Measurements from ENCODE around the gene GRIK2. TPM values are rescaled to one million over a fixed set of nuclear protein-coding genes. Genes with fewer than 3 reads are reported as not detected.

GRIK2 gene
- total and polyA plus RNA-seq, 2 donors (not counting 3 experiments of a cell fraction or from before 2014, with no cell fraction given) = not detected

GRCh38 chr6:101422811-101423210 is 29.3 kb downstream of the GRIK2 start:
- intact Hi-C loops (cut with micrococcal nuclease) (no loop called here), dilution Hi-C loops (cut with MboI; ENCODE audit: extremely low pct_ligation_motif_present, low sequenced_read_pairs) (no loop called here)
- Histone ChIP-seq H3K4me3 (replicated peaks in 1 of 3; ENCODE audit: insufficient read depth in 1 of 3, low read depth in 1 of 3, low read length in 3 of 3) (no peak overlapping the region), H3K27ac (ENCODE audit: insufficient read depth, low read depth, low read length) (no peak overlapping the region), H3K4me1 (ENCODE audit: control insufficient read depth, extremely low read depth, insufficient read depth, low read length) (no peaks in the 10 kb centered on the region), H3K36me3 (ENCODE audit: control insufficient read depth in 2 of 2, extremely low read depth in 1 of 2, insufficient read depth in 2 of 2, low read length in 2 of 2) (no peaks in the 10 kb centered on the region), H2AFZ (ENCODE audit: low read depth, low read length) (no peak overlapping the region), H3K4me2 (ENCODE audit: insufficient read depth, low read length) (no peak overlapping the region), H3K9ac (replicated peaks; ENCODE audit: extremely low read depth, insufficient read depth, low read length) (no peak overlapping the region), H4K20me1 (replicated peaks; ENCODE audit: control insufficient read depth, extremely low read depth, insufficient read depth, low read length) (no peaks in the 10 kb centered on the region), H3K27me3 (ENCODE audit: control insufficient read depth in 2 of 2, insufficient read depth in 2 of 2, low read length in 2 of 2) (no peaks in the 10 kb centered on the region), H3K79me2 (ENCODE audit: control insufficient read depth, insufficient read depth, low read length) (no peaks in the 10 kb centered on the region), H3K9me3 (replicated peaks; ENCODE audit: control insufficient read depth, insufficient read depth, low read length) (no peaks in the 10 kb centered on the region), H3K9me1 (replicated peaks; ENCODE audit: control insufficient read depth, extremely low read depth, insufficient read depth, low read length) (no peaks in the 10 kb centered on the region)
- no TSS peak for BruUV-seq (replicated peaks)
- ChIA-PET CTCF (no interaction called here), POLR2A (no interaction called here)
- FAIRE-seq = no peak
- TF ChIP-seq POLR2AphosphoS5 (IDR thresholded peaks at IDR 0.05; ENCODE audit: insufficient read depth, low read depth, low read length) (no peak), EZH2 (IDR thresholded peaks at IDR 0.05; ENCODE audit: borderline replicate concordance, low read depth, low read length, severe bottlenecking) (no peak), CTCF (IDR thresholded peaks at IDR 0.05; ENCODE audit: extremely low read depth in 1 of 2, insufficient read depth in 1 of 2, low read depth in 1 of 2, low read length in 2 of 2) (no peak), MYC (IDR thresholded peaks at IDR 0.05; ENCODE audit: low read depth, low read length) (no peak), POLR2A (IDR thresholded peaks at IDR 0.05; ENCODE audit: low read depth, low read length) (no peak)
- no peak for DNase-seq (ENCODE audit: low read depth, low spot score)

- BruUV-seq (replicated peaks) = no TSS peak
- intact Hi-C loops (cut with micrococcal nuclease) (no loop called here), dilution Hi-C loops (cut with MboI; ENCODE audit: extremely low pct_ligation_motif_present, low sequenced_read_pairs) (no loop called here)
- Histone ChIP-seq H3K36me3 (ENCODE audit: control insufficient read depth in 2 of 2, extremely low read depth in 1 of 2, insufficient read depth in 2 of 2, low read length in 2 of 2) (no peaks in the 10 kb centered on the region), H4K20me1 (replicated peaks; ENCODE audit: control insufficient read depth, extremely low read depth, insufficient read depth, low read length) (no peaks in the 10 kb centered on the region), H3K9me1 (replicated peaks; ENCODE audit: control insufficient read depth, extremely low read depth, insufficient read depth, low read length) (no peaks in the 10 kb centered on the region), H3K27me3 (ENCODE audit: control insufficient read depth in 2 of 2, insufficient read depth in 2 of 2, low read length in 2 of 2) (no peaks in the 10 kb centered on the region), H3K79me2 (ENCODE audit: control insufficient read depth, insufficient read depth, low read length) (no peaks in the 10 kb centered on the region), H3K27ac (ENCODE audit: insufficient read depth, low read depth, low read length) (no peak overlapping the region), H3K4me3 (replicated peaks in 1 of 3; ENCODE audit: insufficient read depth in 1 of 3, low read depth in 1 of 3, low read length in 3 of 3) (no peak overlapping the region), H2AFZ (ENCODE audit: low read depth, low read length) (no peak overlapping the region), H3K4me2 (ENCODE audit: insufficient read depth, low read length) (no peak overlapping the region), H3K4me1 (ENCODE audit: control insufficient read depth, extremely low read depth, insufficient read depth, low read length) (no peaks in the 10 kb centered on the region), H3K9ac (replicated peaks; ENCODE audit: extremely low read depth, insufficient read depth, low read length) (no peak overlapping the region), H3K9me3 (replicated peaks; ENCODE audit: control insufficient read depth, insufficient read depth, low read length) (peaks cover 4% of the 10 kb centered on the region)
- TF ChIP-seq POLR2A (IDR thresholded peaks at IDR 0.05; ENCODE audit: low read depth, low read length) (no peak), CTCF (IDR thresholded peaks at IDR 0.05; ENCODE audit: extremely low read depth in 1 of 2, insufficient read depth in 1 of 2, low read depth in 1 of 2, low read length in 2 of 2) (no peak), EZH2 (IDR thresholded peaks at IDR 0.05; ENCODE audit: borderline replicate concordance, low read depth, low read length, severe bottlenecking) (no peak), MYC (IDR thresholded peaks at IDR 0.05; ENCODE audit: low read depth, low read length) (no peak), FOS (IDR thresholded peaks at IDR 0.05; ENCODE audit: borderline replicate concordance, insufficient read depth, low read length) (no peak), JUN (IDR thresholded peaks at IDR 0.05; ENCODE audit: borderline replicate concordance, insufficient read depth, insufficient read length, low read depth) (no peak), GATA2 (IDR thresholded peaks at IDR 0.05; ENCODE audit: insufficient read depth, insufficient read length, low read depth, low read length) (no peak), MAX (IDR thresholded peaks at IDR 0.05; ENCODE audit: insufficient read depth, insufficient read length) (no peak), POLR2AphosphoS5 (IDR thresholded peaks at IDR 0.05; ENCODE audit: insufficient read depth, low read depth, low read length) (no peak)
- ChIA-PET CTCF (no interaction called here), POLR2A (no interaction called here)
- FAIRE-seq (no peak), DNase-seq (ENCODE audit: low read depth, low spot score) (no peak)
Observed at GRCh38 chr6:101429270-101429669, 35.8 kb downstream of the GRIK2 start.

Measured in endothelial cell of umbilical vein (primary cell).